ENCODE measurements around the gene ABCC3. TPM values are rescaled to one million over a fixed set of nuclear protein-coding genes. Genes with fewer than 3 reads are reported as not detected.
A peak's percentile ranks its signal among the peaks of the same experiment; 100 is the strongest.

ABCC3 gene
- total RNA-seq, 1 donor from 2014 or later: 13.3 TPM

- no peak overlapping the region for H3K4me3 Mint-ChIP-seq
- no peak overlapping the region for H3K27ac Mint-ChIP-seq
- no peaks in the 10 kb centered on the region for H3K36me3 Mint-ChIP-seq
Observed at GRCh38 chr17:50601823-50602375, 32.8 kb upstream of the ABCC3 start.

GRCh38 chr17:50602836-50603235 is 31.8 kb upstream of the ABCC3 start:
- TF ChIP-seq CTCF (conservative IDR thresholded peaks at IDR 0.05): no peak
- Mint-ChIP-seq H3K27me3 (peaks cover 19% of the 10 kb centered on the region), H3K4me1 (ENCODE audit: unreplicated experiment) (peaks cover 19% of the 10 kb centered on the region), H3K27ac (no peak overlapping the region), H3K4me3 (no peak overlapping the region), H3K36me3 (no peaks in the 10 kb centered on the region), H3K9me3 (no peaks in the 10 kb centered on the region)
- no peak for DNase-seq (ENCODE audit: extremely low spot score, unreplicated experiment)

More at GRCh38 chr17:50601823-50602375, 32.8 kb upstream of the ABCC3 start:
- no peak for TF ChIP-seq CTCF (conservative IDR thresholded peaks at IDR 0.05)
- no peak for DNase-seq (ENCODE audit: extremely low spot score, unreplicated experiment)
- Mint-ChIP-seq H3K4me1 (ENCODE audit: unreplicated experiment) (peaks cover 19% of the 10 kb centered on the region), H3K27me3 (peaks cover 19% of the 10 kb centered on the region), H3K9me3 (no peaks in the 10 kb centered on the region)

- Mint-ChIP-seq H3K36me3 (no peaks in the 10 kb centered on the region), H3K27ac (no peak overlapping the region), H3K9me3 (no peaks in the 10 kb centered on the region), H3K27me3 (peaks cover 19% of the 10 kb centered on the region), H3K4me1 (ENCODE audit: unreplicated experiment) (peaks cover 19% of the 10 kb centered on the region), H3K4me3 (peak overlapping the region; percentile 45)
- no peak for DNase-seq (ENCODE audit: extremely low spot score, unreplicated experiment)
- TF ChIP-seq CTCF (conservative IDR thresholded peaks at IDR 0.05): peak; percentile 58
Observed at GRCh38 chr17:50603340-50603739, 31.3 kb upstream of the ABCC3 start.

- H3K27ac Mint-ChIP-seq: no peak overlapping the region
- peaks cover 24% of the 10 kb centered on the region for H3K4me1 Mint-ChIP-seq (ENCODE audit: unreplicated experiment)
- H3K4me3 Mint-ChIP-seq: no peak overlapping the region
- H3K36me3 Mint-ChIP-seq: peaks cover 3% of the 10 kb centered on the region
- no peak for DNase-seq (ENCODE audit: extremely low spot score, unreplicated experiment)
- TF ChIP-seq CTCF (conservative IDR thresholded peaks at IDR 0.05): no peak
- no peaks in the 10 kb centered on the region for H3K9me3 Mint-ChIP-seq
- H3K27me3 Mint-ChIP-seq: peaks cover 22% of the 10 kb centered on the region
Observed at GRCh38 chr17:50604513-50604912, 30.2 kb upstream of the ABCC3 start.

GRCh38 chr17:50605429-50605828 is 29.3 kb upstream of the ABCC3 start:
- H3K4me1 Mint-ChIP-seq (ENCODE audit: unreplicated experiment): peaks cover 29% of the 10 kb centered on the region
- H3K36me3 Mint-ChIP-seq: peaks cover 3% of the 10 kb centered on the region
- H3K27ac Mint-ChIP-seq: no peak overlapping the region
- H3K9me3 Mint-ChIP-seq: no peaks in the 10 kb centered on the region
- DNase-seq (ENCODE audit: extremely low spot score, unreplicated experiment): no peak
- H3K4me3 Mint-ChIP-seq: no peak overlapping the region
- peaks cover 25% of the 10 kb centered on the region for H3K27me3 Mint-ChIP-seq
- TF ChIP-seq CTCF (conservative IDR thresholded peaks at IDR 0.05): no peak
